Left lung (tissue), 10 donors: ENCODE results near the gene TSC22D1. TPM values are rescaled to one million over a fixed set of nuclear protein-coding genes. Genes with fewer than 3 reads are reported as not detected.

Experiments used
- ATAC-seq: fragments of 200-7000 bp; cut with Tn5 transposase; one replicate; pipeline ENCODE4 v1.9.1; 2020; ENCODE audit warnings: moderate library complexity
- DNase-seq, 4 donors: peaks; one replicate each; pipeline ENCODE4 v3.0.0-alpha.2; 2013 to 2020
- H3K27ac ChIP-seq, 2 donors: fragments of 200-600 bp; sonication (generic) in 1 of 2; one replicate each; pipeline versions ENCODE4 v1.5.0 to v1.8.0; 2020 to 2021
- H3K27me3 ChIP-seq, 2 donors: fragments of 200-600 bp; sonication (generic) in 1 of 2; one replicate each; pipeline versions ENCODE4 v1.5.0 to v1.8.0; 2020 to 2021
- H3K36me3 ChIP-seq, 2 donors: fragments of 200-600 bp; sonication (generic) in 1 of 2; one replicate each; pipeline versions ENCODE4 v1.5.0 to v1.8.0; 2020 to 2021
- H3K4me1 ChIP-seq, 2 donors: fragments of 200-600 bp; one replicate each; pipeline ENCODE4 v1.8.0; 2021
- H3K4me3 ChIP-seq, 2 donors: fragments of 200-600 bp; sonication (generic) in 1 of 2; one replicate each; pipeline versions ENCODE4 v1.5.0 to v1.8.0; 2020 to 2021; ENCODE audit warnings: mild to moderate bottlenecking in 1 of 2
- H3K9me3 ChIP-seq, 2 donors: fragments of 200-600 bp; sonication (generic) in 1 of 2; one replicate each; pipeline versions ENCODE4 v1.5.0 to v1.8.0; 2020 to 2021
- CTCF ChIP-seq, 2 donors: fragments of 200-600 bp; sonication (generic) in 1 of 2; IDR thresholded peaks; one replicate each; pipeline versions ENCODE4 v1.5.0 to v1.8.0; 2021; ENCODE audit warnings: antibody characterized with exemption in 2 of 2
- intact Hi-C, 2 donors: fragments of 100-400 bp; cut with DNase I; formaldehyde crosslinking; loops; one replicate each; pipeline versions ENCODE4 v1.11.2 to v1.14.2; 2022
- polyA plus RNA-seq, 6 donors: library from polyadenylated mRNA; unstranded; fragments of 120-200 nt; gene quantifications; one replicate each; pipeline ENCODE4 v1.2.1, GENCODE V29; 2013; ENCODE audit not compliant: insufficient read length in 6 of 6
- total RNA-seq, 2 donors: library from RNA; stranded (reverse); fragmentation: NEBNext Ultra II Directional; extraction: Animal tissue kit (Norgen Biotek cat#: 25700); gene quantifications; one replicate each; pipeline ENCODE4 v1.2.1, GENCODE V29; 2021
- donor health status: DM: no; HTN: yes; CAD: no.
- donor health status: DM: no; HTN: no; CAD: no.

The TSC22D1 gene
- total and polyA plus RNA-seq, 8 donors: 95.4 to 192 (median 182) TPM

- DNase-seq: no peak
- Histone ChIP-seq H3K4me3 (no peak overlapping the region), H3K36me3 (no peaks in the 10 kb centered on the region), H3K4me1 (no peaks in the 10 kb centered on the region), H3K27ac (no peak overlapping the region), H3K27me3 (no peaks in the 10 kb centered on the region), H3K9me3 (no peaks in the 10 kb centered on the region)
- no peak for ATAC-seq
- intact Hi-C loops: no loop called here
- TF ChIP-seq CTCF (IDR thresholded peaks at IDR 0.05): no peak
Observed at GRCh38 chr13:44417876-44418275, 158.3 kb downstream of the TSC22D1 start.

GRCh38 chr13:44417446-44417845 is 158.7 kb downstream of the TSC22D1 start:
- H3K36me3 ChIP-seq: no peaks in the 10 kb centered on the region
- H3K27ac ChIP-seq: no peak overlapping the region
- ATAC-seq (no peak), DNase-seq (no peak)
- TF ChIP-seq CTCF (IDR thresholded peaks at IDR 0.05): no peak
- H3K9me3 ChIP-seq: no peaks in the 10 kb centered on the region
- intact Hi-C loops: no loop called here
- H3K4me1 ChIP-seq: no peaks in the 10 kb centered on the region
- H3K4me3 ChIP-seq: no peak overlapping the region
- H3K27me3 ChIP-seq: no peaks in the 10 kb centered on the region

GRCh38 chr13:44416744-44417143 is 159.4 kb downstream of the TSC22D1 start:
- Histone ChIP-seq H3K9me3 (no peaks in the 10 kb centered on the region), H3K36me3 (no peaks in the 10 kb centered on the region), H3K27ac (peak overlapping the region in 1 of 2 donors; percentile 40), H3K4me1 (peaks cover 0 to 6% of the 10 kb centered on the region in 2 donors), H3K4me3 (no peak overlapping the region), H3K27me3 (no peaks in the 10 kb centered on the region)
- no peak for TF ChIP-seq CTCF (IDR thresholded peaks at IDR 0.05)
- intact Hi-C loops: no loop called here
- ATAC-seq (no peak), DNase-seq (no peak)

GRCh38 chr13:44416301-44416700 is 159.8 kb downstream of the TSC22D1 start:
- H3K27me3 ChIP-seq: no peaks in the 10 kb centered on the region
- ATAC-seq (peak; percentile 57), DNase-seq (no peak)
- peak overlapping the region in 1 of 2 donors; percentile 40 for H3K27ac ChIP-seq
- no peaks in the 10 kb centered on the region for H3K36me3 ChIP-seq
- peaks cover 0 to 6% of the 10 kb centered on the region in 2 donors for H3K4me1 ChIP-seq
- no peak for TF ChIP-seq CTCF (IDR thresholded peaks at IDR 0.05)
- H3K4me3 ChIP-seq: peak overlapping the region in 1 of 2 donors; percentile 2
- no peaks in the 10 kb centered on the region for H3K9me3 ChIP-seq
- intact Hi-C loops: no loop called here

GRCh38 chr13:44415815-44416214 is 160.3 kb downstream of the TSC22D1 start:
- H3K9me3 ChIP-seq: no peaks in the 10 kb centered on the region
- ATAC-seq (no peak), DNase-seq (no peak)
- peak overlapping the region in 1 of 2 donors; percentile 2 for H3K4me3 ChIP-seq
- TF ChIP-seq CTCF (IDR thresholded peaks at IDR 0.05): no peak
- peak overlapping the region in 1 of 2 donors; percentile 40 for H3K27ac ChIP-seq
- H3K4me1 ChIP-seq: peaks cover 0 to 6% of the 10 kb centered on the region in 2 donors
- intact Hi-C loops: no loop called here
- H3K27me3 ChIP-seq: no peaks in the 10 kb centered on the region
- no peaks in the 10 kb centered on the region for H3K36me3 ChIP-seq
